ENCODE data around the gene PRDM15. TPM values are rescaled to one million over a fixed set of nuclear protein-coding genes. Genes with fewer than 3 reads are reported as not detected.

The PRDM15 gene
- total RNA-seq, 1 experiment from 2014 or later: 9.8 TPM

DNA sequence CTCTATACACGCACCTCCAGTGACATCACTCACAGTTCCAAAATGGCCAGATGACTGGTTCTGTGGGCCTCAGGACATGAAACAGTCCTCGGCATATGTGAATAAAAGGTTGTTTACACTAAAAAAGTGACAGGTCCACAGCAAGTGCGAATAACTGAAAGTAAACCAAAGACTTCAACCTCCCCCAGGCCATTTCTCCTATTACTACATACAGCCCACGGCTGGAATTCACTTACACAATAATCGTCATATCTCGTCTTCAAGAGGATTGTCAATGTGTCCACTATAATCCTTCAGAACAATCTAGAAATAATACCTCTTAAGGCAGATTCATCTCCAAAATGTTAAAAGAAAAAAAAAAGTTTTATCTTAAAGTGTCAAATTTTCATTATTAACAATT lies 1.9 kb upstream of the PRDM15 start:
- ATAC-seq (no peak), DNase-seq (ENCODE audit: low read depth, low spot score) (no peak)
- TF ChIP-seq POLR2A (IDR thresholded peaks at IDR 0.05; ENCODE audit: borderline replicate concordance, extremely low read depth, insufficient read depth, insufficient read length) (no peak), YY1 (IDR thresholded peaks at IDR 0.05; ENCODE audit: extremely low read depth, insufficient replicate concordance, low read depth, low read length) (no peak), EZH2 (IDR thresholded peaks at IDR 0.05) (no peak), EZH2phosphoT487 (IDR thresholded peaks at IDR 0.05; ENCODE audit: borderline replicate concordance) (no peak), RAD21 (IDR thresholded peaks at IDR 0.05; ENCODE audit: low read depth) (no peak), SIN3A (IDR thresholded peaks at IDR 0.05; ENCODE audit: low read depth) (no peak), ELF1 (IDR thresholded peaks at IDR 0.05; ENCODE audit: borderline replicate concordance, low read depth) (no peak), CEBPB (IDR thresholded peaks at IDR 0.05; ENCODE audit: low read depth) (no peak), FOSL1 (IDR thresholded peaks at IDR 0.05; ENCODE audit: low read depth) (no peak), POLR2AphosphoS5 (IDR thresholded peaks at IDR 0.05; ENCODE audit: low read depth, low read length) (no peak), CTCF (IDR thresholded peaks at IDR 0.05 in 2 of 3, conservative IDR thresholded peaks at IDR 0.05 in 1 of 3; ENCODE audit: borderline replicate concordance in 1 of 3, insufficient read depth in 1 of 3, low read depth in 2 of 3, low read length in 2 of 3) (no peak), SP1 (IDR thresholded peaks at IDR 0.05; ENCODE audit: low read depth) (no peak), CBX3 (IDR thresholded peaks at IDR 0.05; ENCODE audit: low read depth) (no peak), TCF7L2 (IDR thresholded peaks at IDR 0.05; ENCODE audit: borderline replicate concordance, extremely low read depth, insufficient read depth, insufficient read length) (no peak), ZFX (IDR thresholded peaks at IDR 0.05) (no peak), JUND (IDR thresholded peaks at IDR 0.05) (no peak)
- TF ChIP-seq, protein P1, sequence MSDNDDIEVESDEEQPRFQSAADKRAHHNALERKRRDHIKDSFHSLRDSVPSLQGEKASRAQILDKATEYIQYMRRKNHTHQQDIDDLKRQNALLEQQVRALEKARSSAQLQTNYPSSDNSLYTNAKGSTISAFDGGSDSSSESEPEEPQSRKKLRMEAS (IDR thresholded peaks at IDR 0.05): no peak
- TF ChIP-seq, protein P2, sequence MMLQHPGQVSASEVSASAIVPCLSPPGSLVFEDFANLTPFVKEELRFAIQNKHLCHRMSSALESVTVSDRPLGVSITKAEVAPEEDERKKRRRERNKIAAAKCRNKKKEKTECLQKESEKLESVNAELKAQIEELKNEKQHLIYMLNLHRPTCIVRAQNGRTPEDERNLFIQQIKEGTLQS (IDR thresholded peaks at IDR 0.05): no peak
- ChIA-PET POLR2A (no interaction called here), CTCF (no interaction called here), RAD21 (ENCODE audit: low non-redundant PET in 1 of 2, low total read pairs in 2 of 2, uncharacterized antibody in 2 of 2, unreplicated experiment in 2 of 2) (no interaction called here)
- Histone ChIP-seq H3K4me3 (replicated peaks in 1 of 2; ENCODE audit: low read depth in 1 of 2, low read length in 2 of 2) (no peak overlapping the region), H3K27ac (ENCODE audit: low read depth, low read length) (no peak overlapping the region), H3K4me2 (ENCODE audit: low read length) (no peak overlapping the region), H3K9me3 (ENCODE audit: control insufficient read depth in 1 of 2, insufficient read depth in 1 of 2, low read depth in 1 of 2, low read length in 2 of 2) (no peaks in the 10 kb centered on the region), H4K20me1 (ENCODE audit: insufficient read depth) (no peaks in the 10 kb centered on the region), H3K36me3 (ENCODE audit: control insufficient read depth in 1 of 2, insufficient read depth in 2 of 2, low read length in 2 of 2) (no peaks in the 10 kb centered on the region), H2AFZ (ENCODE audit: low read depth, low read length, poor library complexity, severe bottlenecking) (no peak overlapping the region), H3K9me2 (ENCODE audit: insufficient read depth) (no peaks in the 10 kb centered on the region), H3K9ac (ENCODE audit: low read length) (no peak overlapping the region), H3K79me2 (ENCODE audit: insufficient read depth, low read length) (peaks cover 25% of the 10 kb centered on the region), H3K27me3 (ENCODE audit: insufficient read depth, low read length) (no peaks in the 10 kb centered on the region), H3K4me1 (ENCODE audit: control insufficient read depth in 1 of 2, insufficient read depth in 2 of 2, low read length in 2 of 2) (peaks cover 8 to 29% of the 10 kb centered on the region in 2 experiments)
- BruUV-seq (replicated peaks): no TSS peak
- intact Hi-C loops (cut with micrococcal nuclease): loop anchor here (10.0 kb wide), 1 partner anchor 984 kb away; no protein-coding TSS in a partner anchor
